ENCODE measurements around the gene CALHM1.

The CALHM1 gene

GRCh38 chr10:103454026-103454425 is 4.7 kb downstream of the CALHM1 start:
- DNase-seq: no peak

GRCh38 chr10:103452506-103453230 is 6.0 kb downstream of the CALHM1 start:
- no peak for DNase-seq

GRCh38 chr10:103451831-103452505 is 6.7 kb downstream of the CALHM1 start, which contains the start of gene CALHM2:
Gene CALHM2, minus strand, starts transcription at chr10:103452370. Its CDS starts 2,429 bp downstream, at chr10:103449941.
- peak; percentile 56 for DNase-seq

GRCh38 chr10:103451091-103451813 is 7.4 kb downstream of the CALHM1 start:
- DNase-seq: no peak

GRCh38 chr10:103450201-103450695 is 8.5 kb downstream of the CALHM1 start:
- DNase-seq: no peak

- DNase-seq: no peak
Measured at GRCh38 chr10:103449208-103450144, 9.2 kb downstream of the CALHM1 start.

GRCh38 chr10:103448746-103449145 is 10.0 kb downstream of the CALHM1 start:
- DNase-seq: no peak

- no peak for DNase-seq
Measured at GRCh38 chr10:103447187-103447586, 11.5 kb downstream of the CALHM1 start.

GRCh38 chr10:103445767-103446567 is 12.7 kb downstream of the CALHM1 start:
- DNase-seq: no peak

- no peak for DNase-seq
Measured at GRCh38 chr10:103445366-103445765, 13.3 kb downstream of the CALHM1 start.

GRCh38 chr10:103444478-103444877 is 14.2 kb downstream of the CALHM1 start:
- no peak for DNase-seq

- no peak for DNase-seq
Measured at GRCh38 chr10:103443475-103444185, 15.1 kb downstream of the CALHM1 start.

- DNase-seq: no peak
Measured at GRCh38 chr10:103442031-103442461, 16.7 kb downstream of the CALHM1 start.

GRCh38 chr10:103441611-103442010 is 17.1 kb downstream of the CALHM1 start:
- no peak for DNase-seq

- DNase-seq: no peak
Measured at GRCh38 chr10:103441206-103441605, 17.5 kb downstream of the CALHM1 start.

- no peak for DNase-seq
Measured at GRCh38 chr10:103440416-103440815, 18.3 kb downstream of the CALHM1 start.

GRCh38 chr10:103439776-103440175 is 18.9 kb downstream of the CALHM1 start:
- no peak for DNase-seq

GRCh38 chr10:103433858-103434257 is 24.8 kb downstream of the CALHM1 start:
- DNase-seq: no peak

GRCh38 chr10:103431902-103432301 is 26.8 kb downstream of the CALHM1 start:
- no peak for DNase-seq

- no peak for DNase-seq
Measured at GRCh38 chr10:103429647-103430046, 29.1 kb downstream of the CALHM1 start.
